Tibial nerve (tissue), 4 donors: ENCODE data around the gene VKORC1L1.

ENCODE experiments used
- EP300 ChIP-seq, 2 donors: sonication (generic); formaldehyde crosslinking; IDR thresholded peaks; one replicate each; pipeline ENCODE4 v1.6.1; 2017; ENCODE audit warnings: antibody characterized with exemption in 2 of 2, mild to moderate bottlenecking in 1 of 2
- POLR2A ChIP-seq, 2 donors: fragments of 450-650 bp; IDR thresholded peaks; one replicate each; pipeline ENCODE4 v1.6.1; 2017; ENCODE audit warnings: antibody characterized with exemption in 2 of 2, mild to moderate bottlenecking in 2 of 2, moderate library complexity in 2 of 2
- TF ChIP-seq, protein P1 (sequence below), 5 experiments: fragments of 200-600 bp in 3 of 5; fragments of 450-650 bp in 2 of 5; sonication (generic) in 3 of 5; IDR thresholded peaks; one replicate each; pipeline ENCODE4 v1.5.1; 2016 to 2019; ENCODE audit warnings: antibody characterized with exemption in 5 of 5, mild to moderate bottlenecking in 3 of 5, moderate library complexity in 2 of 5

DNA sequence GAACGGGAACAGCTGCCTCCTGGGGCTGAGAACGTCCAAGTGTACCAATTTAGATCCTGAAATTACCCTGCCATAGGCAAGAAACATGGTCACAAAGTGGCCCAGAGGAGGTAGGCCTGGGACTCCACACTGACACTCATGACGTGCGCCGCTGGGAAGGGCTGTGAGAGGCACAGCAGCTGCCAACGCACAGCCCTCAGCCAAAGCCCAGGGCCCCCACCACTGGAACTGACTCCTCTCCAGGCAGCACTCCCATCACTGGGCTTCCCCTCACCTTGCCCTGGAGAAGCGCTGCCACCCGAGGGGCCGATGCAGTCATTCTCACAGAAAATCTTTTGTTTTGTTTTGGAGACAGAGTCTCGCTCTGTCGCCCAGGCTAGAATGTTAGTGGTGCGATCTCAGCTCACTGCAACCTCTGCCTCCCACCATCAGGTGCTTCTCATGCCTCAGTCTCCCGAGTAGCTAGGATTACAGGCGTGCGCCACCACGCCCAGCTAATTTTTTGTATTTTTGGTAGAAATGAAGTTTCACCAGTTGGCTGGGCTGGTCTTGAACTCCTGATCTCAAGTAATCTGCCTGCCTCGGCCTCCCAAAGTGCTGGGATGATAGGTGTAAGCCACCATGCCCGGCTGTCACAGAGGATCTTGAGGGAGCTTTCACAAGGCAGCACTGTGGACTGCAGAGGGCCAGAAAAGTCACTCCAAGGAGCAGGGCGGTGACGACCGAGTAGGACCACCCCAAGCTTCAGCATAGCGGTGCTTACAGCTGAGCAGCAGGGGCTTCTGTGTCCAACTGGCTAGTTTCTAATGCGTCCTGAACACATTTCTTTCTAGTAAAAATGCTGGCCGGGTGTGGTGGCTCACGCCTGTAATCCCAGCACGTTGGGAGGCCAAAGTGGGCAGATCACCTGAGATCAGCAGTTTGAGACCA is 95.6 kb downstream of the VKORC1L1 start:
- TF ChIP-seq, protein P1, sequence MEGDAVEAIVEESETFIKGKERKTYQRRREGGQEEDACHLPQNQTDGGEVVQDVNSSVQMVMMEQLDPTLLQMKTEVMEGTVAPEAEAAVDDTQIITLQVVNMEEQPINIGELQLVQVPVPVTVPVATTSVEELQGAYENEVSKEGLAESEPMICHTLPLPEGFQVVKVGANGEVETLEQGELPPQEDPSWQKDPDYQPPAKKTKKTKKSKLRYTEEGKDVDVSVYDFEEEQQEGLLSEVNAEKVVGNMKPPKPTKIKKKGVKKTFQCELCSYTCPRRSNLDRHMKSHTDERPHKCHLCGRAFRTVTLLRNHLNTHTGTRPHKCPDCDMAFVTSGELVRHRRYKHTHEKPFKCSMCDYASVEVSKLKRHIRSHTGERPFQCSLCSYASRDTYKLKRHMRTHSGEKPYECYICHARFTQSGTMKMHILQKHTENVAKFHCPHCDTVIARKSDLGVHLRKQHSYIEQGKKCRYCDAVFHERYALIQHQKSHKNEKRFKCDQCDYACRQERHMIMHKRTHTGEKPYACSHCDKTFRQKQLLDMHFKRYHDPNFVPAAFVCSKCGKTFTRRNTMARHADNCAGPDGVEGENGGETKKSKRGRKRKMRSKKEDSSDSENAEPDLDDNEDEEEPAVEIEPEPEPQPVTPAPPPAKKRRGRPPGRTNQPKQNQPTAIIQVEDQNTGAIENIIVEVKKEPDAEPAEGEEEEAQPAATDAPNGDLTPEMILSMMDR (IDR thresholded peaks at IDR 0.05), result no peak
- TF ChIP-seq POLR2A (IDR thresholded peaks at IDR 0.05) (no peak), EP300 (IDR thresholded peaks at IDR 0.05) (no peak)
